Dendritic cell treated with granulocyte-macrophage colony-stimulating factor and Interleukin-4, amounts not matched to agents 40 ng/mL and 50 ng/mL, for 4 days (primary cell): ENCODE data around the gene NUCKS1.

Source experiments
- H3K27ac Mint-ChIP-seq: one replicate; pipeline ENCODE4 v1.8.0; 2022; ENCODE audit warnings: mild to moderate bottlenecking, mixed read lengths
- H3K27me3 Mint-ChIP-seq: one replicate; pipeline ENCODE4 v1.8.0; 2022; ENCODE audit warnings: mild to moderate bottlenecking, mixed read lengths
- H3K36me3 Mint-ChIP-seq: one replicate; pipeline ENCODE4 v1.8.0; 2022; ENCODE audit warnings: low read depth, mixed read lengths
- H3K4me1 Mint-ChIP-seq: one replicate; pipeline ENCODE4 v1.8.0; 2022; ENCODE audit warnings: low read depth, mixed read lengths
- H3K4me3 Mint-ChIP-seq: one replicate; pipeline ENCODE4 v1.8.0; 2022; ENCODE audit warnings: mild to moderate bottlenecking, moderate library complexity, mixed read lengths
- H3K9me3 Mint-ChIP-seq: one replicate; pipeline ENCODE4 v1.8.0; 2022; ENCODE audit warnings: mixed read lengths
- intact Hi-C: fragments of 100-400 bp; cut with micrococcal nuclease; formaldehyde crosslinking; loops from one replicate; pipeline ENCODE4 v1.15.0; 2022

NUCKS1 gene

GRCh38 chr1:205782627-205783432 is 32.8 kb upstream of the NUCKS1 start:
- Mint-ChIP-seq H3K4me3 (no peak overlapping the region), H3K36me3 (no peaks in the 10 kb centered on the region), H3K27me3 (no peaks in the 10 kb centered on the region), H3K9me3 (no peaks in the 10 kb centered on the region), H3K27ac (no peak overlapping the region), H3K4me1 (peaks cover 20% of the 10 kb centered on the region)
- intact Hi-C loops, result no loop called here

GRCh38 chr1:205780335-205780734 is 30.4 kb upstream of the NUCKS1 start:
- no peaks in the 10 kb centered on the region for H3K27me3 Mint-ChIP-seq
- peak overlapping the region; percentile 39 for H3K27ac Mint-ChIP-seq
- peaks cover 25% of the 10 kb centered on the region for H3K4me1 Mint-ChIP-seq
- peaks cover 2% of the 10 kb centered on the region for H3K36me3 Mint-ChIP-seq
- no peak overlapping the region for H3K4me3 Mint-ChIP-seq
- no peaks in the 10 kb centered on the region for H3K9me3 Mint-ChIP-seq
- intact Hi-C loops, result no loop called here

- Mint-ChIP-seq H3K9me3 (no peaks in the 10 kb centered on the region), H3K4me1 (peaks cover 43% of the 10 kb centered on the region), H3K4me3 (no peak overlapping the region), H3K27ac (no peak overlapping the region), H3K27me3 (no peaks in the 10 kb centered on the region), H3K36me3 (peaks cover 11% of the 10 kb centered on the region)
- intact Hi-C loops, result no loop called here
Measured at GRCh38 chr1:205777994-205778393, 28.0 kb upstream of the NUCKS1 start.

GRCh38 chr1:205775717-205776056 is 25.7 kb upstream of the NUCKS1 start:
- Mint-ChIP-seq H3K27ac (peak overlapping the region; percentile 89), H3K4me3 (peak overlapping the region; percentile 86), H3K4me1 (peaks cover 43% of the 10 kb centered on the region), H3K9me3 (no peaks in the 10 kb centered on the region), H3K36me3 (peaks cover 28% of the 10 kb centered on the region), H3K27me3 (no peaks in the 10 kb centered on the region)
- intact Hi-C loops, result loop anchor here (2.0 kb wide), 1 partner anchor 27 kb away; no protein-coding TSS in a partner anchor

- peaks cover 43% of the 10 kb centered on the region for H3K4me1 Mint-ChIP-seq
- intact Hi-C loops, result loop anchor here (2.0 kb wide), 1 partner anchor 26 kb away; no protein-coding TSS in a partner anchor
Measured at GRCh38 chr1:205775015-205775716, 25.2 kb upstream of the NUCKS1 start, which contains the start of gene RAB29. Gene RAB29 (minus strand): TSS chr1:205775482. CDS start chr1:205774956, 526 bp downstream.

GRCh38 chr1:205774198-205775014 is 24.4 kb upstream of the NUCKS1 start:
- peak overlapping the region; percentile 86 for H3K4me3 Mint-ChIP-seq
- intact Hi-C loops, result loop anchor here (2.0 kb wide), 1 partner anchor 26 kb away; no protein-coding TSS in a partner anchor
- peaks cover 43% of the 10 kb centered on the region for H3K4me1 Mint-ChIP-seq
- H3K27me3 Mint-ChIP-seq, result no peaks in the 10 kb centered on the region
- peak overlapping the region; percentile 89 for H3K27ac Mint-ChIP-seq
- H3K9me3 Mint-ChIP-seq, result no peaks in the 10 kb centered on the region
- H3K36me3 Mint-ChIP-seq, result peaks cover 40% of the 10 kb centered on the region

More at GRCh38 chr1:205775015-205775716, 25.2 kb upstream of the NUCKS1 start, which contains the start of gene RAB29:
- Mint-ChIP-seq H3K36me3 (peaks cover 33% of the 10 kb centered on the region), H3K27me3 (no peaks in the 10 kb centered on the region), H3K9me3 (no peaks in the 10 kb centered on the region), H3K27ac (peak within 1 kb of the TSS; percentile 89), H3K4me3 (peak within 1 kb of the TSS; percentile 86)

GRCh38 chr1:205772607-205773032 is 22.6 kb upstream of the NUCKS1 start:
- intact Hi-C loops, result no loop called here
- Mint-ChIP-seq H3K4me1 (peaks cover 28% of the 10 kb centered on the region), H3K27me3 (no peaks in the 10 kb centered on the region), H3K9me3 (no peaks in the 10 kb centered on the region), H3K27ac (no peak overlapping the region), H3K36me3 (peaks cover 58% of the 10 kb centered on the region), H3K4me3 (no peak overlapping the region)

GRCh38 chr1:205770618-205771017 is 20.6 kb upstream of the NUCKS1 start:
- H3K27me3 Mint-ChIP-seq, result no peaks in the 10 kb centered on the region
- intact Hi-C loops, result no loop called here
- H3K4me3 Mint-ChIP-seq, result no peak overlapping the region
- peaks cover 63% of the 10 kb centered on the region for H3K36me3 Mint-ChIP-seq
- H3K27ac Mint-ChIP-seq, result no peak overlapping the region
- no peaks in the 10 kb centered on the region for H3K9me3 Mint-ChIP-seq
- peaks cover 26% of the 10 kb centered on the region for H3K4me1 Mint-ChIP-seq

GRCh38 chr1:205769641-205770365 is 19.8 kb upstream of the NUCKS1 start:
- Mint-ChIP-seq H3K4me3 (no peak overlapping the region), H3K4me1 (peaks cover 21% of the 10 kb centered on the region), H3K27me3 (no peaks in the 10 kb centered on the region), H3K9me3 (no peaks in the 10 kb centered on the region), H3K36me3 (peaks cover 55% of the 10 kb centered on the region), H3K27ac (no peak overlapping the region)
- intact Hi-C loops, result no loop called here

GRCh38 chr1:205767248-205767647 is 17.3 kb upstream of the NUCKS1 start:
- Mint-ChIP-seq H3K4me3 (no peak overlapping the region), H3K27me3 (no peaks in the 10 kb centered on the region), H3K36me3 (peaks cover 48% of the 10 kb centered on the region), H3K4me1 (peaks cover 6% of the 10 kb centered on the region), H3K27ac (no peak overlapping the region), H3K9me3 (no peaks in the 10 kb centered on the region)
- intact Hi-C loops, result no loop called here

GRCh38 chr1:205766570-205766969 is 16.6 kb upstream of the NUCKS1 start:
- H3K27me3 Mint-ChIP-seq, result no peaks in the 10 kb centered on the region
- no peak overlapping the region for H3K4me3 Mint-ChIP-seq
- H3K36me3 Mint-ChIP-seq, result peaks cover 44% of the 10 kb centered on the region
- H3K9me3 Mint-ChIP-seq, result no peaks in the 10 kb centered on the region
- no peak overlapping the region for H3K27ac Mint-ChIP-seq
- peaks cover 6% of the 10 kb centered on the region for H3K4me1 Mint-ChIP-seq
- intact Hi-C loops, result no loop called here

- no peak overlapping the region for H3K4me3 Mint-ChIP-seq
- peaks cover 6% of the 10 kb centered on the region for H3K4me1 Mint-ChIP-seq
- H3K36me3 Mint-ChIP-seq, result peaks cover 39% of the 10 kb centered on the region
- no peaks in the 10 kb centered on the region for H3K27me3 Mint-ChIP-seq
- H3K27ac Mint-ChIP-seq, result no peak overlapping the region
- intact Hi-C loops, result no loop called here
- H3K9me3 Mint-ChIP-seq, result no peaks in the 10 kb centered on the region
Measured at GRCh38 chr1:205766038-205766437, 16.1 kb upstream of the NUCKS1 start.

GRCh38 chr1:205764578-205764977 is 14.6 kb upstream of the NUCKS1 start:
- Mint-ChIP-seq H3K4me3 (no peak overlapping the region), H3K9me3 (no peaks in the 10 kb centered on the region), H3K27ac (no peak overlapping the region), H3K4me1 (peaks cover 11% of the 10 kb centered on the region), H3K27me3 (no peaks in the 10 kb centered on the region), H3K36me3 (peaks cover 24% of the 10 kb centered on the region)
- intact Hi-C loops, result no loop called here
